Peyer's patch (tissue), 4 donors: Measurements from ENCODE around the gene GAGE13. TPM values are rescaled to one million over a fixed set of nuclear protein-coding genes. Genes with fewer than 3 reads are reported as not detected.
A peak's percentile ranks its signal among the peaks of the same experiment; 100 is the strongest.
"Not testable (repeated sequence)": the region's sequence is repeated elsewhere in the genome, so short reads cannot be mapped to it uniquely, and the experiment has no call there.

Experiments
- DNase-seq, 3 donors: peaks; one replicate each; pipeline ENCODE4 v3.0.0-alpha.2; 2017 to 2019
- H3K27ac ChIP-seq, 4 donors: fragments of 200-600 bp; sonication (generic); one replicate each; pipeline ENCODE4 v1.5.1; 2016 to 2019
- H3K27me3 ChIP-seq, 2 donors: fragments of 200-600 bp; sonication (generic); one replicate each; pipeline ENCODE4 v1.5.1; 2019
- H3K36me3 ChIP-seq, 3 donors: fragments of 200-600 bp; sonication (generic); one replicate each; pipeline ENCODE4 v1.5.1; 2016 to 2019
- H3K4me1 ChIP-seq, 4 donors: fragments of 200-600 bp; sonication (generic); one replicate each; pipeline ENCODE4 v1.5.1; 2016 to 2019
- H3K4me3 ChIP-seq, 4 donors: fragments of 200-600 bp; sonication (generic); 1 replicate in 3 of 4; 2 replicates in 1 of 4; pipeline ENCODE4 v1.5.1; 2016 to 2019; ENCODE audit warnings: mild to moderate bottlenecking in 1 of 4
- H3K9me3 ChIP-seq, 4 donors: fragments of 200-600 bp; sonication (generic); one replicate each; pipeline ENCODE4 v1.5.1; 2016 to 2019; ENCODE audit warnings: mild to moderate bottlenecking in 1 of 4
- CTCF ChIP-seq, 6 experiments: fragments of 450-650 bp in 4 of 6; fragments of 200-600 bp in 2 of 6; sonication (generic) in 1 of 6; IDR thresholded peaks; one replicate each; pipeline ENCODE4 v1.5.1; 2017 to 2019; ENCODE audit warnings: antibody characterized with exemption in 6 of 6, mild to moderate bottlenecking in 3 of 6, moderate library complexity in 1 of 6
- POLR2A ChIP-seq, 2 donors: fragments of 450-650 bp; IDR thresholded peaks; one replicate each; pipeline ENCODE4 v1.5.1; 2017; ENCODE audit warnings: antibody characterized with exemption in 2 of 2, mild to moderate bottlenecking in 2 of 2, moderate library complexity in 2 of 2
- total RNA-seq, 4 donors: library from RNA; depleted of rRNA; stranded (reverse); fragments of >200 nt; gene quantifications; one replicate each; pipeline ENCODE4 v1.1.0, GENCODE V29; 2016

GAGE13 gene
- not detected for total RNA-seq

GRCh38 chrX:49331282-49331681 is at the start of gene GAGE13:
TSS of gene GAGE13 (plus strand) at chrX:49331582. CDS start at chrX:49332738, 1,156 bp downstream.
- H3K27ac ChIP-seq, H3K4me1 ChIP-seq, H3K36me3 ChIP-seq, H3K4me3 ChIP-seq, H3K9me3 ChIP-seq, H3K27me3 ChIP-seq, DNase-seq: not testable (repeated sequence)

DNA sequence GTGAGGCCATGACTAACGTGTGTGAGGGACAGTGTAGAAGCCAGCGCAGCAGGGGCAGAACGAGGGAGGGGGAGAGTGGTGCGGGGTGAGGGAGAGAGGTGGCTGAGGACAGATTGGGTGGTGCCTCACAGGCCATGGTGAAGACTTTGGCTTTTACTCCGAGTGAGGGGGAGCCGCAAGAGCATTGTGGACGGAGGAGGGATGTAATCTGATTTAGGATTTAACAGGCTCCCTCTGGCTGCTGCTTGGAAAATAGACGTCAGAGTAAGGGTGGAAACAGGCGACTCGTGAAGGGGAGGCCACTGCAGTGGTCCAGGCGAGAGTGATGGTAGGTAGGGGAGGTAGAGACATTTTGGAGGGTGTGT is 48.8 kb upstream of the GAGE13 start:
- Histone ChIP-seq H3K36me3 (no peaks in the 10 kb centered on the region), H3K27me3 (no peaks in the 10 kb centered on the region), H3K27ac (no peak overlapping the region), H3K4me3 (no peak overlapping the region), H3K4me1 (no peaks in the 10 kb centered on the region), H3K9me3 (no peaks in the 10 kb centered on the region)
- DNase-seq = peak in 2 of 3 donors; percentile 4 to 36
- no peak for TF ChIP-seq POLR2A (IDR thresholded peaks at IDR 0.05)
- peak in 1 of 6 experiments; percentile 1 for TF ChIP-seq CTCF (IDR thresholded peaks at IDR 0.05)

DNA sequence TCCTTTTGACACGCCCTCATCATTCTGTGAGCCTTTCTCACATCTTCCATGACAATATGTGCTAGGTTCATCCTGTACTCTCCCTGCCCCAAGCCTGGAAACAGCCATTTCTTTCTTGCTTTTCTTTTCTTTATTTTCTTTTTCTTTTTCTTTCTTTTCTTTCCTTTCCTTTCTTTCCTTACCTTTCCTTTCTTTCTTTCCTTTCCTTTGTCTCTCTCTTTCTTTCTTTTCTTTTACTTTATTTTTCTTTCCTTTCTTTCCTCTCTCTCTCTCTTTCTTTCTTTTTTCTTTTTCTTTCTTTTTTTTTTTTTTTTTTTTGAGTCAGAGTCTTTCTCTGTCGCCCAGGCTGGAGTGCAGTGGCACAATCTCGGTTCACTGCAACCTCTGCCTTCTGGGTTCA is 47.2 kb upstream of the GAGE13 start:
- no peak for DNase-seq
- no peaks in the 10 kb centered on the region for H3K9me3 ChIP-seq
- no peaks in the 10 kb centered on the region for H3K36me3 ChIP-seq
- no peaks in the 10 kb centered on the region for H3K27me3 ChIP-seq
- no peaks in the 10 kb centered on the region for H3K4me1 ChIP-seq
- H3K27ac ChIP-seq = no peak overlapping the region
- H3K4me3 ChIP-seq = no peak overlapping the region
- TF ChIP-seq CTCF (IDR thresholded peaks at IDR 0.05) (no peak), POLR2A (IDR thresholded peaks at IDR 0.05) (no peak)

DNA sequence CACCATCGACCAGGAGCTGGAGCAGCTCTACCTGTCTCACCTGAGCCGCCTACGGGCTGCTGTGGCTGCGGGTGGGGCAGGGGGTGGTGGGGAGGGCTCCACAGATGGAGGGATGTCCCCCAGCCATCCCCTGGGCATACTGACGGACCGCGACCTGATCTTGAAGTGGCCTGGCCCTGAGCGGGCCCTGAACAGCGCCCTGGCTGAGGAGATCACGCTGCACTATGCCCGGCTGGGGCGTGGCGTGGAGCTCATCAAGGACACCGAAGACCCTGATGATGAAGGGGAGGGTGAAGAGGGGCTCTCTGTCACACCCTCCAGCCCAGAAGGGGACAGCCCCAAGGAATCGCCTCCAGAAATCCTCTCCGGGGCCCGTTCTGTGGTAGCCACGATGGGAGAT is 45.2 kb upstream of the GAGE13 start:
- H3K27me3 ChIP-seq = no peaks in the 10 kb centered on the region
- H3K27ac ChIP-seq = no peak overlapping the region
- no peaks in the 10 kb centered on the region for H3K9me3 ChIP-seq
- peak in 1 of 3 donors; percentile 27 for DNase-seq
- no peaks in the 10 kb centered on the region for H3K4me1 ChIP-seq
- H3K36me3 ChIP-seq = no peaks in the 10 kb centered on the region
- TF ChIP-seq POLR2A (IDR thresholded peaks at IDR 0.05) (no peak), CTCF (IDR thresholded peaks at IDR 0.05) (no peak)
- H3K4me3 ChIP-seq = no peak overlapping the region

DNA sequence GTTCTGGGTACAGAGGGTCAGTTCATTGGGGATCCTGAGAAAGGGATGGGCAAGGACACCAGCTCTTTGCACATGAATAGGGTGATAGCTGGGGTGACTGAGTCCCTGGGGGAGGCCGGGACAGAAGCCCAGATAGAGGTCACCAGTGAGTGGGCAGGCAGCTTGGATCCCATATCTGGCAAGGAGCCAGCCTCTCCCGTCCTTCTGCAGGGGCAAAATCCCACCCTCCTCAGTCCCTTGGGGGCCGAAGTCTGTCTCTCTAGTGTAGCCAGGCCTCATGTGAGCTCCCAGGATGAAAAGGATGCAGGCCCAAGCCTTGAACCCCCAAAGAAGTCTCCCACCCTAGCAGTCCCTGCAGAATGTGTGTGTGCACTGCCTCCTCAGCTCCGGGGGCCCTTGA is 44.8 kb upstream of the GAGE13 start:
- no peaks in the 10 kb centered on the region for H3K9me3 ChIP-seq
- H3K36me3 ChIP-seq = no peaks in the 10 kb centered on the region
- no peak overlapping the region for H3K4me3 ChIP-seq
- no peak overlapping the region for H3K27ac ChIP-seq
- H3K4me1 ChIP-seq = no peaks in the 10 kb centered on the region
- peak in 1 of 3 donors; percentile 39 for DNase-seq
- no peak for TF ChIP-seq CTCF (IDR thresholded peaks at IDR 0.05)
- TF ChIP-seq POLR2A (IDR thresholded peaks at IDR 0.05) = no peak
- no peaks in the 10 kb centered on the region for H3K27me3 ChIP-seq

DNA sequence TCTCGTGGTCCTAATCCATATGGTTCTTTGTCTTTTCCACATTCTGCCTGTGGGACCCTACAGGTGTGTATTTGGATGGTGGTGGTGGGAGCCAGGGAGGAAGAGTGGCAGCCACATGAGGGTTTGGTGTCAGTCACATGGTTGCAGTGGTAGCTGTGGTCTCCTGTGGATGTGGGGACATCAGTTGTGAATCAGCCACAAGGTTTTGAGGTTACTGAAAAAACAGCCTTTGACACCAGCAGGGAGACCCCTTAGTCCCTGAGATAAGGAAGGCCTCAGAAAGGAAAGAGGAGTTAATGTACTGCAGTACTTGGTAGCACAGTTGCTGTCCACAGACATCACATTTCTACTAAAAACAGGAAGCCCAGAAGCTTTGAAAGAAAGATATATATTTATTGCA is 43.7 kb upstream of the GAGE13 start:
- no peak for DNase-seq
- Histone ChIP-seq H3K4me1 (no peaks in the 10 kb centered on the region), H3K36me3 (no peaks in the 10 kb centered on the region), H3K4me3 (no peak overlapping the region), H3K9me3 (no peaks in the 10 kb centered on the region), H3K27me3 (no peaks in the 10 kb centered on the region), H3K27ac (no peak overlapping the region)
- TF ChIP-seq CTCF (IDR thresholded peaks at IDR 0.05) (no peak), POLR2A (IDR thresholded peaks at IDR 0.05) (no peak)
